Forelimb muscle (tissue), 1 donor: Measurements from ENCODE around the gene RAB11FIP3. TPM values are rescaled to one million over a fixed set of nuclear protein-coding genes. Genes with fewer than 3 reads are reported as not detected.

Experiments
- DNase-seq: peaks from one replicate; pipeline ENCODE4 v3.0.0-alpha.2; 2013; ENCODE audit warnings: low read depth
- polyA plus RNA-seq: library from polyadenylated mRNA; unstranded; fragments of 120-200 nt; gene quantifications from one replicate; pipeline ENCODE4 v1.2.1, GENCODE V29; 2013; ENCODE audit not compliant: insufficient read length

RAB11FIP3 gene
- polyA plus RNA-seq, 1 donor = 30.4 TPM

DNA sequence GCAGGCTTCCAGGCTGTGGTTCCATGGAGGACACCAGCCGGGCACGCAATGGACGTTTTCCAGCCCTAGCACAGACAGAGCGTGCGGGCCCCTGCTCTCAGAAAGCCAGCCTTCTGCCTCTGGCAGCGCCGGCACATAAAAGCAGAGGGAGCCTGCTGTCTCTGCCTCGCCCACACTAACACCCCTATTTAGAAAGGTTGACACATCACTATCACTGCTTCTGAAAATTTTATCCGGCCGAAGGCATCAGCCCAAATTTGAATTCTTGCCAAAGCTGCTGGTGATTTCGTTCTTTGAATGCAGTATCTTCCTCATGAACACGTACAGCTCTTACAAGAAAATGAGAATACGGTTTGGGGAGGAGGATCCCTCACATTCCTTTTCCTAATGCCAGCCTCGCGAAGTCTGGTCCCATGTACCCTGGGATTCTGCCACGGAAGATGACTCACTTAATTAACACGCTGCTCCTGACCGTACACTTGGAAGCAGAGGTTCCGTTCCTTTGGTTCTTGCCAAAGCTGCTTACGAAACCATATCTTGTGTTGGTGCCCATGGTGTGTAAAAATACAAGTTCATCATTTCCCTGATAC lies 1.3 kb upstream of the RAB11FIP3 start:
- no peak for DNase-seq

DNA sequence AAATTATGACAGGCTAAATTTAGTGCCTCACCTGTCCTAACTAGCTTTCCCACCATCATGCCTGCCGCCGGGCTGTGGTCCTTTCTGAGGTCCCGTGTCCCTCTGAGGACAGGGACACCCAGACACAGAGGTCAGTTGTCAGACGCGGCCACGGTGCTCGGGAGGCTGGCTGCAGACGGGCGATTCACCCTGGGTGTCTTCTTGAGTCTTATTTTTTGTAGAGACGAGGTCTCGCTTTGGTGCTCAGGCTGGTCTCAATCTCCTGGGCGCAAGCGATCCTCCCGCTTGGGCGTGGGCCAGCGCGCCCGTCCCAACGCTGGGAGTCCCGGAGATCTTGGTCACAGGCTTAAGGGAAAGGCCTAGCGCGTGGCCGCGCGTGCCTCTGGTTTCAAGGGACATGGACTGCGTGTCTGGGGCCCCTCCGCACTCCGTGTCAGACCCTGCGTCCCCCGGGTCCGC lies 797 bp upstream of the RAB11FIP3 start:
- DNase-seq = no peak

DNA sequence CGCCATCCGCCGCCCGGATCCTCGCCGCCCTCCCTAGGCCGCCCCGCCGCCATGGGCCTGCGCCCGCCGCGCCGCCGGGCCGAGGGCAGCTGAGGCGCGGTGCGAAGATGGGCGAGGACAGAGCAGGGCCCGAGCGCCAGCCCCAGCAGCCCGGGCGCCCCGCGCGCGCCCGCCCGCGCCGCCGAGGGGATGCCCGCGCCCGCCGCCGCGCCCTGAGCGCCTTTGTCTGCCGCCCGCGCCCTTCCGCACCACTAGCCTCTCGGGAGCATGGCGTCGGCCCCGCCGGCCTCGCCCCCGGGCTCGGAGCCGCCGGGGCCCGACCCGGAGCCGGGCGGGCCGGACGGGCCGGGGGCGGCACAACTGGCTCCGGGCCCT lies 278 bp downstream of the RAB11FIP3 start:
- DNase-seq = no peak

DNA sequence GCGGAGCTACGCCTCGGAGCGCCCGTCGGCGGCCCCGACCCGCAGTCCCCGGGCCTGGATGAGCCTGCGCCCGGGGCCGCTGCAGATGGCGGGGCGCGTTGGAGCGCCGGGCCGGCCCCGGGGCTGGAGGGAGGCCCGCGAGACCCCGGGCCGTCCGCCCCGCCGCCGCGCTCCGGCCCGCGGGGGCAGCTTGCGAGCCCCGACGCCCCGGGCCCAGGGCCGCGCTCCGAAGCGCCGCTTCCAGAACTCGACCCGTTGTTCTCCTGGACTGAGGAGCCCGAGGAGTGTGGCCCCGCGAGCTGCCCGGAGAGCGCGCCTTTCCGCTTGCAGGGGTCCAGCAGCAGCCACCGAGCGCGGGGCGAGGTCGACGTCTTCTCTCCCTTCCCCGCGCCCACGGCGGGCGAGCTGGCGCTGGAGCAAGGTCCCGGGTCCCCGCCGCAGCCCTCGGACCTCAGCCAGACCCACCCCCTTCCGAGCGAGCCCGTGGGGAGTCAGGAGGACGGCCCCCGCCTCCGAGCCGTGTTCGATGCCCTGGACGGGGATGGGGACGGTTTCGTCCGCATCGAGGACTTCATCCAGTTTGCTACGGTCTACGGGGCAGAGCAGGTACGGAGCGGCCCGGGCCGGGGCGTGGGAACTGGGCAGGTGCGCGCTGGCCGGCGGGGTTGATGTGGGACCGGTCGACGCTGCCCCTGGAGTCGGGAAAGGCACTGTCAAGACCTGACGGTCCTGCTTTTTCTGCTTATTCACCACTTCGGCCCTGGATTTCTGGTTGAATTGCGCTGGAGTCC lies 861 bp downstream of the RAB11FIP3 start:
- DNase-seq = no peak

DNA sequence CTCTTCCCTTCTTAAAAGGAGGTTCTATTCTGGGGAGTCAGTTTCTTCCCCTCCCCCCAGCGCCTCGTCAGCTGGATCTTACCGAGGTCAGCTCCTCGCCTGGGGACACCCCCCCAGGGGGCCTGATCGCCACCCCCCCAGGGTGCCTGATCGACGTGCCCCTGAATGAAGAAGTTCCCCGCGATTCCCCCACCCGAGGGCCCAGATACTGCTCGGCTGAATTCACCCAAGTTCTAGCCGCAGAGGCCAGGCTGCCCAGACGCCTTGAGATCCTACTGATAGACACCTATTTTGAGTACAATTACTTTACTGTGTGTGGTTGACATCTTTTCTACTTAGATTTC lies 1.4 kb downstream of the RAB11FIP3 start:
- no peak for DNase-seq

DNA sequence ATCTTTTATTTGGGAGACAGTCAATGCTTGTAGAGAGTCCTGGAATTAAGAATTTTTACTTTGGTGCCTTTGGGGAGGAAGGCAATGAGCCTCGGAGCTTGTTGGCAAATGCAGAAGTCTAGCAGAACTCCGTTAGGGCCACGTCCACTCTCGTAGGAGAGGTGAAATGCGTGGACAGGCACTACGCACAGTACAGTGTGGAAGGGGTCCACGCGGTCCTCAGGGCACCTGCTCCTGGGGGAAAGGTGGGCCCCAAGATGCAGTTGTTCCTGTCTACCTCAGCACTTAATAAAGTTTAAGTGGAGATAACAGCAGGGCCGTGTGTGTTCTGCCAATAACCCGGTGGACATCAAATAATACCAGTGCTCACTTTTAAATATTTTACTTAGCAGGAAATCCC lies 1.8 kb downstream of the RAB11FIP3 start:
- DNase-seq = no peak

DNA sequence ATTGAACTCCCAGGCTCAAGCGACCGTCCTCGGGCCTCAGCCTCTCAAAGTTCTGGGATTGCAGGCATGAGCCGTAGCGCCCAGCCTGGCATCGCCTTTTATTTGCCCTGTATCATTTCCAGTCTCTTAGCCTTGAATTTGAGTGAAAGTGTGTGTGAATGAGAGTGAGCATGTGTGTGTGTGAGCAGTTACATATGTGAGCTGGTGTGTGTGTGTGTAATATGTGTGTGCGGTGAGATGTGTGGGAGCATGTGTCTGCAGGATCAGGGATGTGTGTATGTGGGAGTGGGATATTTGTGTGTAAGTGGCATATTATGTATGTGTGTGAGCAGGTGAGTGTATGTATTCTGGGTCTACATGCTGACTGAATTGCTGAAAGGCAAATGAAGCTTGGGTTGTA lies 5.5 kb downstream of the RAB11FIP3 start:
- no peak for DNase-seq

DNA sequence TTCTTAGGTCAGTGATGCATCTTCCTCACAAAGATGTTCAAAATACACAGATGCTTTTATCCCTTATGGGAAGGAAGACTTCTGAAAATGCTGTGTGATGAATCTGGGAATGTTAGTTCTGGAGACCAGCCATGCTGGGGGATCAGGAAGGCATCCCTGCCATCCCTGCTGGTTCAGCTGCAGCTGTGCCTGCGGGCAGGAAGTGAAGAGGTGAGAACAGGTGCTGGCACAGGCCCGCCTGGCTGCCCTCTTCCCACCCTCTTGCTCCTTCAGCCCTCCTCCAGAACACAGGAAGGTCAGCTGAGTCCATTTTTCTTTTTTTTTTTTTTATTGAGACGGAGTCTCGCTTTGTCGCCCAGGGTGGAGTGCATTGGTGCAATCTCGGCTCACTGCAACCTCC lies 15.2 kb downstream of the RAB11FIP3 start:
- no peak for DNase-seq

DNA sequence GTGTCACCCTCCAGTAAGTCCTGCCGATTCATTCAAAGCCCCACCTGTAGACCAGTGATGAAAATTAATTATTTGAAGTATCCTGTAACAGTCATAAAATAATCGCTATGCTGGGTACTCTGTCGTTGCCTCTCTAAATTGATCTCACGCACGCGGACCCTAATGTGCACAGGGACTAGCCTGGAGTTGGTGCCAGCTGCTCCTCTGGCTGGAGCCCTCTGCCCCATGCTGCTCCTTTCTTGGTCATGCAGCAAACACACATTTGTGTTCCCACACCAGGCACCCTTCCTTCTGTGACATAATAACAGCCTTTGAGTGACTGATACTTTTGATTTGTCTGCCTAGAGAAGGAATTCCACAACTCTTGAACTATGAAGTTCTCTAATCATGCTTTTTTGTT lies 16.0 kb downstream of the RAB11FIP3 start:
- no peak for DNase-seq

DNA sequence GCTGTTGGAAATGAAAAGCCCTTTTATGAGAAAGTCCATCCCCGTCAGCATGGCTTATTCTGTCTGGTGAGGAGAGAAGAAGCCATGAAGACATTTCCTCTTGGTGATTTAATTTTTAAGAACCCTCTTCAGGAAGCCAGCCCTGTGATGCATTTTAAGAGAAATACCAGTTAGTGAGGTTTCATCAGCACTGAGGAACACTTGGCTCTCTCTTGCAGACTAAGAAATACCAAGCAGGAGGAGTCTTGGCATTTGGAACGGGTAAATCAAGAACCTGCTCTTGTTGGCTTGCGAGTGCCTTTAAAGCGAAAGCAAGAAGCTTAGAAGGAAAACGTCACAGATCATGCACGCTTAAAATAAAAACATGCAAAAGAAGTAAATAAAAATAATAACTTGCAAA lies 17.5 kb downstream of the RAB11FIP3 start:
- no peak for DNase-seq

DNA sequence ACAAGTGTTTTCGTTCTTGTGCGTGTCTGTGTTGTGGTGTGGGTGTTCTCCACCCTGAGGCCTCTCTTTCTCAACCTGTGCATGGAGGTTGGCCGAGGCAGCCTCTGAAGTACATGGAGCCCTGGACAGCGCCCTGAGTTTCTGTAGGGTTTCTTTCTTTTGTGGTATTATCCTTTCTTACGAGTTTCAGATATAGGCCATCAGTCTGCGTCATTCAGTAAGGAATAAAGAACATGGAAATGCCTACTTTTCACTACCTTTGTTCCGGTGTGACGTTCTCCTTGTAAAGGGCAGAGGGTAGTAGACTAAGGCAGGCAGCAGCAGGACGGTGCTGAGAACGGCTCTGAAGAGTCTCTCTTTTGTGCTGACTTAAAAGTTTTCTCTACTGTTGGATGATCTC lies 18.6 kb downstream of the RAB11FIP3 start:
- DNase-seq = no peak

DNA sequence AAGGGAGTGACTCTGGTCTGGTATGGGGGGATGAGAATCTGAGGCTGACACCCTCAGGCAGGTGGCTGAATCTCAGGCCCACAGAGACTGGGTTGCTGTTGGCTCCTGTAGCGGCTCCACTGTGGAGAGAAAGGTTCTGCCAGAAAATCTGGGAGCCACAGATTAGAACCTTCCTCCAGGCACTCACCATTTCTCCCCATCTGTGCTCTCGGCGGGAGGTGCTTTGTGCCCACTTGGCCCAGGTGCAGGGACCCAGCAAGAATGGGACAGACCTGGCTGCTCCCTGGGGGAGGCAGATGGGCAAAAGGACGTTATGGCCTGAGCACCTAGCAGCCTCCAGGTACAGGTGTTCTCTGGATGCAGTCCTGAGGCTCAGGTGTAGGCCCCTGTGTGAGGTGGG lies 20.1 kb downstream of the RAB11FIP3 start:
- no peak for DNase-seq

DNA sequence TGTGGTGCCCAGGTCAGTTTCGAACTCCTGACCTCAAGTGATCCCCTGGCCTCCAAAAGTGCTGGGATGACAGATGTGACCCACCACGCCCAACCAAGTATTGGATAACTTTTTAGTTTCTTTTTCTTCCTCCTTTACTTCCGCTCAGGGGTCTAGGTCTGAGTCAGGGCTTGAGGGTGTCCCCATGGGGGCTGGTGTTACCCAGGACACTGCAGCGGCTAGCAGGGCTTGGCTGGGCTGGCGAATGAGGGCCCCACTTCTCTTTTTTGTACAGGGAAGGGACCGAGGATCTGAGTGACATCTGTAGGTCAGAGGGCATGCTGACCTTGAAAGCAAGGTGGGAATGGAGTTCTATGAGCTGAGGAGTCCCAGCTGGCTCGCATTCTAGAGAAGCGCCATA lies 24.9 kb downstream of the RAB11FIP3 start:
- no peak for DNase-seq

DNA sequence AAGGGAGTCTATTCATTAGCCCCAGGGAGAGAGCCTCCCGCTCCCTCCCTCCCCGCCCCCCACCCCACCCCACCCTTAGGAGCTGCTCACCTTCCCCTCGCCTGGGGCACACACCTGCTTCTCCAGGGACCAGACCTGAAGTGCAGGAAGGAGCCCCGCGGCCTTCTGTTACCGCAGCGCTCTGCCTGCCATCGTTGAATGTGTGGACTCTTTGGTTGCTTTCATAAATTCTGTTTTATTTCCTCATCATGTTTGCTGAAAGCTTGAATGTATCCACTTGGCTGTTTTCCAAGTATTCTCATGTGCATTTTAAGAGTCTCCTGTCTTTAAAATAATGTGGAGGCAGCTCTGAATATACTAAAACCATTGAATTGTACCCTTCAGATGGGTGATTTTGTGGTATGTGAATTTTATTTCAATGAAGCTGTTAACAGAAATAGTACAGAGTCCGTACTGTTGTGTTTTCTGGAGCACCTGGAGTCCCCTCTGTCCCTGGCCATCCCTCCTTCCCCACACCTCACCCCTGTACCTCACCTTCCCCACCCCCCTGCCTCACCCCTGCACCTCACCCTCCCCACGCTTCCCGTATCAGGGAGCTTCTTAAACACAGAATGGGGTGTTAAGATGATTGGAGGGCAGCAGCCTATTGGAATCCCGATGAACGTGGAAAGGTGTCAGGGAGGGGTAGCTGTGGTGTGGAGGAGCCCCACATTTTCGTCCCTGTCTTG lies 25.5 kb downstream of the RAB11FIP3 start:
- no peak for DNase-seq

DNA sequence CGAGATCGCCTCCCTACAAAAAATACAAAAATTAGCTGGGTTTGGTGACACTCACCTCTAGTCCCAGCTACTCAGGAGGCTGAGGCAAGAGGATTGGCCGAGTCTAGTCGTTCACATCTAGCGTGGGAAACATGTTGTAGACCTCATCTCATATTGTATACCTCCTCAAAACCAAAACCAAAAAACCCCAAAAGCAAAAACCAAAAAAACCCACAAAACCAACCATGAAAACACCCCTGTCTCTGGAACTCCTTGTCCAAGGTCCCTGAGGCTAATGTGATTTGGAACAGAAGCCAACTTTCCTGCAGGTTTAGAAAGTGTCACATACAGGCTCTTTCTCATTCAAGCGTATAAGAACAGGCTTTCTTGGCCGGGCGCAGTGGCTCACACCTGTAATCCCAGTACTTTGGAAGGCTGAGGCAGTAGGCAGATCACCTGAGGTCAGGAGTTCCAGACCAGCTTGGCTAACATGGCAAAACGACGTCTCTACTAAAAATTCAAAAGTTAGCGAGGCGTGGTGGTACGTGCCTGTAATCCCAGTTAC lies 29.0 kb downstream of the RAB11FIP3 start:
- DNase-seq = no peak

DNA sequence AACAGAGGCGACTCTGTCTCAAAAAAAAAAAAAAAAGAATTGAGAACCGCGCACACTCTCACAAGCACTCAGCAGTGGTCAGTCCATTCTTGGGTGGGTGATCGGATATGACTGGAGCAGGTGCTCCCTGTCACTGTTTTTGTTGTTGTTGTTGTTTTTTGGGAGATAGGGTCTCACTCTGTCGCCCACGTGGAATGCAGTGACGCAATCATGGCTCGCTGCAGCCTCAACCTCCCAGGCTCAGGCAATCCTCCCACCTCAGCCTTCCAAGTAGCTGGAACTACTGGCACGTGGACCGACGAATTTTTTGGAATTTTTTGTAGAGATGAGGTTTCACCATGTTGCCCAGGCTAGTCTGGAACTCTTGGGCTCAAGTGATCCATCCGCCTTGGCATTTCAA lies 30.0 kb downstream of the RAB11FIP3 start:
- no peak for DNase-seq

DNA sequence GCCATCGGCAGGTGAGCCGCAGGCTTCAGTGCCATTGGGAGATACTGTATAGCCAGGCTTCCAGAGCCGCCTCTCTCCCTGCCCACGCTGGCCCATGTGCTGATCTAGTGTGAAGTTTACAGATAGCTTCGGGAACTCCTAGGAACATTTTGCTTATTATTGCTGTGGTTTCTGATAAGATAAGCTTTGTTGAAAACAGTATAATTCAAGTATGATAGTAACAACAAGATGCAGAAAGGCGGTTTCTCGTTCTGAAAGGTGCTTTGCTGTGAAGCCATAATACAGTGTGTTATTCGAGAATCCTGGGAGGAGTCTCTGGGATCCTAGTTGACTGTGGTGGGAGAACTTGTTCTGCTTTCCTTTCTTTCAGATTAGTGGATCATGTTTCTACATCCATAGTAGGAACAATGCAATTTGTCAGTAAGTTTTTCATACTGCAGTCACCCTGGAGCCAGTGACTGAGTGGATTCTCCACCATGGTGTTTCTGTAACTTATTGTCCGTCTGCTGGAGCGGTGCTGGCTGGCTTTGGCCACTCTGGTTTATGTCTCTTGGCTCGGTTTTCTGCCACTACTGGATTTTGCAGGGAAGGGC lies 31.5 kb downstream of the RAB11FIP3 start:
- DNase-seq = no peak

DNA sequence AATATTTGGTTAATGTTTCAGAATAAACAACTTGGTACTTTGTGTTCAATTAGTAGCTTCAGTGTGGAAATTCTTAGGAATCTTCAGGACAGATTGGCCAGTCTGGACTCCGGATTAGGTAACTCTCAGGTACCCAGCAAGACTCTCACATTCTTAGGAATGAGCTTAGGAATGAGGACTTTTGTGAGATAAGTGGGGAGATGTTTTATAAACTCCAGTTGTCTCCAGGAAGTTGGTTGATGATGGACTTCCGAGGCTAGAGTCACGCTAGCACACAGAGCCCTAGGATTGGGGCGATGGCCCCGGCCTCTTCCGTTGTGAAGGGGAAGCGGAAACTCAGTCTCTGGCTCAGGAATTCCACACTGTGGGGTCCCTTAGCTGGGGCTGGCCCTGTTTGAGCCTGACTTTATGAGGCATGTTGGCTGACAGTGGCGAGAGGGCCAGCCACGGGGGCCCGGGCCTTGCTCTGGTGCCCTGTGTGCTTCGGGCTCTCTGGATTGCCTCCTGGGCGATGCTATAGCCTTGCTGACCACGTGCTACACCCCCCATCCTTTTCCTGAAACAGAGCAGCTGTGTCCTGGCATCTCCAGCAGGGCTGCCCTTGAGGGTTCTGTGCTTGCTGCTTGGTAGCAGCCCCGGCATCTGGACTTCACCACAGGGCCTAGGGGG lies 32.4 kb downstream of the RAB11FIP3 start:
- DNase-seq = no peak

DNA sequence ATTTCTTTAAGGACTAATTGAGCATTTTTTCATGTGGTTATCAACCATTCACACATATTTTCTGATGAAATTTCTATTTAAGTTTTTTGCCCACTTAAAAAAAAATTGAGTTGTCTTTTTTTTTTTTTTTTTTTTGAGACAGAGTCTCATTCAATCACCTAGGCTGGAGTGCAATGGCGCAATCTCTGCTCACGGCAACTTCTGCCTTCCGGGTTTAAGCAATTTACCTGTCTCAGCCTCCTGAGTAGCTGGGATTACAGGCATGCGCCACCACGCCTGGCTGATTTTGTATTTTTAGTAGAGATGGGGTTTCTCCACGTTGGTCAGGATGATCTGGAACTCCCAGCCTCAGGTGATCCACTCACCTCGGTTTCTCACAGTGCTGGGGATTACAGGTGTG lies 34.3 kb downstream of the RAB11FIP3 start:
- DNase-seq = no peak

DNA sequence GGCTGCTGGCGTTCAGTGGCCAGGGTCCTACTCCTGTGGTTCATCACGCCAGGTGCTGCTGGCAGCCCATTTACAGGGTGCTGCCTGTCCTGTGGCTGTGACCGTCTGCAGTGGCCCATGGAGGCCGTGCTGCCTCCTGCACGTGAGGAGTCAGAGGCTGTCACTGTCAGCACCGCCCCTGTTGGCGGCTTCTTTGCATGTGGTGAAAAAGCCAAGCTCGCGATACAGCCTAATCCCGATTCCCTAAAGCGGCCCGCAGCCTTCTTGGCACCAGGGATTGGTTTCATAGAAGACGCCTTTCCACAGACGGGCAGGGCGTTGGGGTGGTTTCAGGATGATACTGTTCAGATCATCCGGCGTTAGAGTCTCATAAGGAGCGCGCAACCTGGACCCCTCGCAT lies 35.3 kb downstream of the RAB11FIP3 start:
- DNase-seq = no peak

DNA sequence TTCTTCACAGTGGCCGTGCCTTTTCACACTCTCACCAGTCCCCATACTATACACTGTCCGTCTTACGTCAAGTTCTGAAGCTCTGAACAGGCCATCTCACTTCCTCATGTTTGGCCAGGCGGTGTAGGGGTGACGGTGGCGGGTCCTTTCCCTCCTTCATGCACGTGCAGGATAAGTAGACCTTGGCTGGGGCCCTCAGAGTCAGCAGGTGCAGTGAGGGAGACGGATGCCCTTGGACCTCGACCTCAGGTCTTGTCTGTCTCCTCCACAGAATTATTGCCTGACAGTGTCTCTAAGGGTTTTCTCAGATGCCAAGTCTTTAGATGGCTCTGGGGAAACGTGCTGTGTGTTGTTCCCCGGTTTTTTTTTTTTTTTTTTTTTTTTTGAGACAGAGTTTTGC lies 37.6 kb downstream of the RAB11FIP3 start:
- DNase-seq = no peak

DNA sequence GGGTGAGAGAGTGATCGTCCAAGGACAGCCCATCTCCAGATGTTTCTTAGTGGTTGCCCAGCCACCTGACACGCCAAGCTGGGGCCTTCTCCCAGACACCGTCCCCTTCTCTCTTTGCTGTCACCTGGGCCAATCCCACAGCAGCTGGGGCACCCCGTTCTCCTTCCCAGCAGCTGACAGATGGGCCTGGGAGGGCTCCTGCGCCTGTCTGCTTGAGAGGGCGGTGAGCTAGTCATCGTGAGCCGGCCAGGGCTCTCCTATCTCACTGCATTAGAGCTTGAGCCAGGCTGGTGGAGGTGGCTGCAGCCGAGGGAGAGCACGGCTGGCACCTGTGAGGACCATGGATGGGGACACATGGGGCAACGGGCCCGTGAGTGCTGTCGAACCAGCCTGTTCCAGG lies 41.2 kb downstream of the RAB11FIP3 start:
- DNase-seq = no peak
